ENCODE data around the gene MACROD2.

Gene MACROD2

GRCh38 chr20:15703171-15703911 is 1708.0 kb downstream of the MACROD2 start:
- DNase-seq (ENCODE audit: low read depth), result peak; percentile 29
- H3K4me3 ChIP-seq (ENCODE audit: control insufficient read depth, low read depth, low read length), result no peak overlapping the region
- TF ChIP-seq CTCF (IDR thresholded peaks at IDR 0.05; ENCODE audit: control insufficient read depth, insufficient read depth, low read depth, low read length, missing control alignments), result no peak

GRCh38 chr20:15705975-15706374 is 1710.7 kb downstream of the MACROD2 start:
- no peak for TF ChIP-seq CTCF (IDR thresholded peaks at IDR 0.05; ENCODE audit: control insufficient read depth, insufficient read depth, low read depth, low read length, missing control alignments)
- H3K4me3 ChIP-seq (ENCODE audit: control insufficient read depth, low read depth, low read length), result no peak overlapping the region
- no peak for DNase-seq (ENCODE audit: low read depth)

- no peak for DNase-seq (ENCODE audit: low read depth)
- no peak for TF ChIP-seq CTCF (IDR thresholded peaks at IDR 0.05; ENCODE audit: control insufficient read depth, insufficient read depth, low read depth, low read length, missing control alignments)
- H3K4me3 ChIP-seq (ENCODE audit: control insufficient read depth, low read depth, low read length), result no peak overlapping the region
Observed at GRCh38 chr20:15706719-15707118, 1711.4 kb downstream of the MACROD2 start.

- peak; percentile 46 for TF ChIP-seq CTCF (IDR thresholded peaks at IDR 0.05; ENCODE audit: control insufficient read depth, insufficient read depth, low read depth, low read length, missing control alignments)
- DNase-seq (ENCODE audit: low read depth), result no peak
- H3K4me3 ChIP-seq (ENCODE audit: control insufficient read depth, low read depth, low read length), result no peak overlapping the region
Observed at GRCh38 chr20:15708984-15709598, 1713.8 kb downstream of the MACROD2 start.

- no peak for TF ChIP-seq CTCF (IDR thresholded peaks at IDR 0.05; ENCODE audit: control insufficient read depth, insufficient read depth, low read depth, low read length, missing control alignments)
- DNase-seq (ENCODE audit: low read depth), result no peak
- H3K4me3 ChIP-seq (ENCODE audit: control insufficient read depth, low read depth, low read length), result no peak overlapping the region
Observed at GRCh38 chr20:15710636-15711035, 1715.3 kb downstream of the MACROD2 start.

- DNase-seq (ENCODE audit: low read depth), result no peak
- H3K4me3 ChIP-seq (ENCODE audit: control insufficient read depth, low read depth, low read length), result no peak overlapping the region
- TF ChIP-seq CTCF (IDR thresholded peaks at IDR 0.05; ENCODE audit: control insufficient read depth, insufficient read depth, low read depth, low read length, missing control alignments), result no peak
Observed at GRCh38 chr20:15711177-15711576, 1715.9 kb downstream of the MACROD2 start.
